HCT116 (cell line): ENCODE results near the gene CHST15. TPM values are rescaled to one million over a fixed set of nuclear protein-coding genes. Genes with fewer than 3 reads are reported as not detected.

Source experiments
- ATAC-seq: fragments of 200-7000 bp; cut with Tn5 transposase; 2 replicates; pipeline ENCODE4 v1.9.1; 2020; ENCODE audit warnings: mild to moderate bottlenecking, moderate library complexity
- BruUV-seq: library from RNA; stranded (reverse); fragments of 400-500 nt; replicated peaks from 2 replicates; lab custom pipeline; 2021; lab: Mats Ljungman, UMichigan
- CTCF ChIA-PET: fragments of 300-600 bp; sonication (Branson Sonifier 250); formaldehyde crosslinking; loops from one replicate; lab custom pipeline; 2021; ENCODE audit warnings: antibody characterized with exemption; lab: Charles Lee
- POLR2A ChIA-PET: fragments of 300-600, 350-600 bp; sonication (Branson Sonifier 250); formaldehyde crosslinking; loops from one replicate; lab custom pipeline; 2021; ENCODE audit warnings: antibody characterized with exemption; lab: Charles Lee
- RAD21 ChIA-PET, 2 experiments: fragments of 300-600 bp; sonication (Branson Sonifier 250); formaldehyde crosslinking; loops; one replicate each; lab custom pipeline; 2023; ENCODE audit warnings: low total read pairs in 2 of 2; ENCODE audit not compliant: uncharacterized antibody in 2 of 2, unreplicated experiment in 2 of 2, low non-redundant PET in 1 of 2; lab: Charles Lee
- DNase-seq: peaks from one replicate; pipeline ENCODE4 v3.0.0-alpha.2; 2010; ENCODE audit warnings: low read depth, low spot score
- H2AFZ ChIP-seq: fragments of 200-600 bp; shearing (Covaris generic), sonication (generic); 2 replicates; pipeline ENCODE4 v1.6.1; 2017; ENCODE audit warnings: low read depth, mixed run types, mixed read lengths, antibody characterized with exemption, low read length; ENCODE audit not compliant: poor library complexity, severe bottlenecking
- H3K27ac ChIP-seq: 2 replicates; pipeline ENCODE4 v1.5.1; 2012; ENCODE audit warnings: low read depth, low read length
- H3K27me3 ChIP-seq: fragments of 200-600 bp; sonication (generic); 2 replicates; pipeline ENCODE4 v1.6.1; 2016; ENCODE audit warnings: mixed run types, low read length, mixed read lengths; ENCODE audit not compliant: insufficient read depth
- H3K36me3 ChIP-seq, 2 experiments: fragments of 200-500 bp in 1 of 2; fragments of 200-600 bp in 1 of 2; sonication (Bioruptor generic) in 1 of 2; sonication (generic) in 1 of 2; 2 replicates each; pipeline versions ENCODE4 v1.5.1 to v1.6.1; 2014 to 2016; ENCODE audit warnings: low read length in 2 of 2, inconsistent platforms in 1 of 2, mixed read lengths in 1 of 2, mixed run types in 1 of 2; ENCODE audit not compliant: insufficient read depth in 2 of 2, control insufficient read depth in 1 of 2
- H3K4me1 ChIP-seq, 2 experiments: fragments of 200-600 bp in 1 of 2; sonication (generic) in 1 of 2; 2 replicates each; pipeline versions ENCODE4 v1.5.1 to v1.6.1; 2012 to 2017; ENCODE audit warnings: low read length in 2 of 2, inconsistent platforms in 1 of 2, mild to moderate bottlenecking in 1 of 2, mixed read lengths in 1 of 2, mixed run types in 1 of 2, moderate library complexity in 1 of 2; ENCODE audit not compliant: insufficient read depth in 2 of 2, control insufficient read depth in 1 of 2
- H3K4me2 ChIP-seq: fragments of 200-600 bp; sonication (generic); 2 replicates; pipeline ENCODE4 v1.6.1; 2017; ENCODE audit warnings: mixed run types, low read length, mixed read lengths
- H3K4me3 ChIP-seq, 2 experiments: fragments of 200-600 bp in 1 of 2; sonication (generic) in 1 of 2; replicated peaks in 1 of 2; 2 replicates each; pipeline ENCODE4 v1.5.1; 2011 to 2016; ENCODE audit warnings: low read length in 2 of 2, control low read depth in 1 of 2, low read depth in 1 of 2, mild to moderate bottlenecking in 1 of 2, mixed read lengths in 1 of 2, mixed run types in 1 of 2
- H3K79me2 ChIP-seq: fragments of 200-600 bp; sonication (generic); 2 replicates; pipeline ENCODE4 v1.6.1; 2017; ENCODE audit warnings: mild to moderate bottlenecking, mixed run types, low read length, moderate library complexity, mixed read lengths; ENCODE audit not compliant: insufficient read depth
- H3K9ac ChIP-seq: fragments of 200-600 bp; sonication (generic); 2 replicates; pipeline ENCODE4 v1.6.1; 2016; ENCODE audit warnings: low read length, mixed read lengths
- H3K9me2 ChIP-seq: fragments of 200-600 bp; sonication (generic), shearing (Covaris generic); 2 replicates; pipeline ENCODE4 v1.6.1; 2017; ENCODE audit warnings: mixed run types, mild to moderate bottlenecking, moderate library complexity; ENCODE audit not compliant: insufficient read depth
- H3K9me3 ChIP-seq, 2 experiments: fragments of 200-500 bp in 1 of 2; fragments of 200-600 bp in 1 of 2; sonication (Bioruptor generic) in 1 of 2; sonication (generic) in 1 of 2; 2 replicates each; pipeline ENCODE4 v1.6.1; 2014 to 2017; ENCODE audit warnings: low read length in 2 of 2, mixed read lengths in 2 of 2, inconsistent platforms in 1 of 2, low read depth in 1 of 2, mild to moderate bottlenecking in 1 of 2, mixed run types in 1 of 2, moderate library complexity in 1 of 2; ENCODE audit not compliant: control insufficient read depth in 1 of 2, insufficient read depth in 1 of 2
- H4K20me1 ChIP-seq: fragments of 200-600 bp; sonication (generic), shearing (Covaris generic); 2 replicates; pipeline ENCODE4 v1.6.1; 2017; ENCODE audit warnings: mixed run types, mild to moderate bottlenecking, moderate library complexity; ENCODE audit not compliant: insufficient read depth
- ATF3 ChIP-seq: IDR thresholded peaks from 2 replicates; pipeline ENCODE4 v1.6.1; 2012
- CEBPB ChIP-seq: IDR thresholded peaks from 2 replicates; pipeline ENCODE4 v1.6.1; 2012; ENCODE audit warnings: low read depth
- CTCF ChIP-seq, 3 experiments: fragments of 200-600 bp in 1 of 3; sonication (generic) in 1 of 3; IDR thresholded peaks in 2 of 3; conservative IDR thresholded peaks in 1 of 3; 2 replicates each; pipeline ENCODE4 v1.5.1; 2012 to 2017; ENCODE audit warnings: low read depth in 2 of 3, low read length in 2 of 3, antibody characterized with exemption in 1 of 3, borderline replicate concordance in 1 of 3, control low read depth in 1 of 3, mild to moderate bottlenecking in 1 of 3, mixed read lengths in 1 of 3, mixed run types in 1 of 3, moderate library complexity in 1 of 3; ENCODE audit not compliant: insufficient read depth in 1 of 3
- EGR1 ChIP-seq: IDR thresholded peaks from 2 replicates; pipeline ENCODE4 v1.6.1; 2012; ENCODE audit warnings: low read depth
- EZH2 ChIP-seq: fragments of 200-600 bp; sonication (generic); IDR thresholded peaks from 2 replicates; pipeline ENCODE4 v1.6.1; 2017; ENCODE audit warnings: antibody characterized with exemption, mixed run types
- FOSL1 ChIP-seq: IDR thresholded peaks from 2 replicates; pipeline ENCODE4 v1.6.1; 2012; ENCODE audit warnings: low read depth
- JUND ChIP-seq: IDR thresholded peaks from 2 replicates; pipeline ENCODE4 v1.6.1; 2012
- MAX ChIP-seq: IDR thresholded peaks from 2 replicates; pipeline ENCODE4 v1.6.1; 2012
- POLR2A ChIP-seq: IDR thresholded peaks from 2 replicates; pipeline ENCODE4 v1.7.0; 2011; ENCODE audit warnings: borderline replicate concordance; ENCODE audit not compliant: insufficient read depth, insufficient read length; ENCODE audit errors: extremely low read depth
- POLR2AphosphoS5 ChIP-seq: IDR thresholded peaks from 2 replicates; pipeline ENCODE4 v1.6.1; 2011; ENCODE audit warnings: mild to moderate bottlenecking, low read depth, low read length, moderate library complexity
- REST ChIP-seq: IDR thresholded peaks from 2 replicates; pipeline ENCODE4 v1.6.1; 2012; ENCODE audit warnings: low read depth
- SIN3A ChIP-seq: IDR thresholded peaks from 2 replicates; pipeline ENCODE4 v1.6.1; 2012; ENCODE audit warnings: low read depth
- SP1 ChIP-seq: IDR thresholded peaks from 2 replicates; pipeline ENCODE4 v1.6.1; 2012; ENCODE audit warnings: low read depth
- ZFX ChIP-seq: fragments of 450-650 bp; IDR thresholded peaks from 2 replicates; pipeline ENCODE4 v1.6.1; 2017
- ZNF274 ChIP-seq: fragments of 200-500 bp; sonication (Bioruptor generic); IDR thresholded peaks from 2 replicates; pipeline ENCODE4 v1.6.1; 2014; ENCODE audit warnings: mild to moderate bottlenecking, low read depth, low read length, inconsistent platforms
- intact Hi-C: fragments of 100-400 bp; cut with micrococcal nuclease; formaldehyde crosslinking; loops from 2 replicates; pipeline ENCODE4 v1.10.0; 2022
- total RNA-seq: library from RNA; stranded (reverse); gene quantifications from one replicate; pipeline ENCODE4 v1.2.1, GENCODE V29; 2021; ENCODE audit not compliant: unreplicated experiment

CHST15 gene
- total RNA-seq, 1 experiment from 2014 or later, result 47.2 TPM

GRCh38 chr10:123996302-123996701, 97.1 kb downstream of the CHST15 start:
- intact Hi-C loops, result loop anchor here (10.0 kb wide), 1 partner anchor 258 kb away; no protein-coding TSS in a partner anchor
- POLR2A ChIA-PET, result interaction anchor here (1.5 to 1.8 kb wide), 3 partner anchors 156 to 422 kb away, joined by 9 to 10 read pairs (median 9); partner anchors contain the start of gene OAT
- Histone ChIP-seq H4K20me1 (no peaks in the 10 kb centered on the region), H3K9me3 (no peaks in the 10 kb centered on the region), H3K9me2 (no peaks in the 10 kb centered on the region), H3K79me2 (no peaks in the 10 kb centered on the region), H3K27me3 (no peaks in the 10 kb centered on the region), H3K4me1 (peaks cover 17 to 30% of the 10 kb centered on the region in 2 experiments), H3K4me2 (peak overlapping the region; percentile 94), H3K36me3 (no peaks in the 10 kb centered on the region), H3K9ac (0 out of 2 replicates have a peak overlapping the region, but pooled peaks have one; percentile 59), H2AFZ (no peak overlapping the region), H3K27ac (peak overlapping the region; percentile 84), H3K4me3 (peak overlapping the region in 1 of 2 experiments; percentile 60)
- CTCF ChIA-PET, result interaction anchor here (0.6 to 5.5 kb wide), 24 partner anchors 10 to 418 kb away, joined by 3 to 269 read pairs (median 7); no protein-coding TSS in a partner anchor
- BruUV-seq, result no TSS peak
- RAD21 ChIA-PET, result interaction anchor here (0.7 to 3.4 kb wide), 12 partner anchors 95 to 408 kb away, joined by 3 to 61 read pairs (median 4); no protein-coding TSS in a partner anchor
- ATAC-seq (no peak), DNase-seq (no peak)
- TF ChIP-seq EGR1 (no peak), MAX (no peak), REST (no peak), CEBPB (no peak), POLR2AphosphoS5 (no peak), ZFX (no peak), SIN3A (no peak), CTCF (IDR thresholded peaks at IDR 0.05 in 2 of 3, conservative IDR thresholded peaks at IDR 0.05 in 1 of 3; ENCODE audit: borderline replicate concordance in 1 of 3, insufficient read depth in 1 of 3, low read depth in 2 of 3, low read length in 2 of 3) (no peak), ZNF274 (no peak), ATF3 (no peak), SP1 (no peak), FOSL1 (no peak), POLR2A (no peak), JUND (no peak), EZH2 (no peak)
